ENCODE data around the gene CBL.
"Not testable (repeated sequence)": the region's sequence is repeated elsewhere in the genome, so short reads cannot be mapped to it uniquely, and the experiment has no call there.

CBL gene

DNA sequence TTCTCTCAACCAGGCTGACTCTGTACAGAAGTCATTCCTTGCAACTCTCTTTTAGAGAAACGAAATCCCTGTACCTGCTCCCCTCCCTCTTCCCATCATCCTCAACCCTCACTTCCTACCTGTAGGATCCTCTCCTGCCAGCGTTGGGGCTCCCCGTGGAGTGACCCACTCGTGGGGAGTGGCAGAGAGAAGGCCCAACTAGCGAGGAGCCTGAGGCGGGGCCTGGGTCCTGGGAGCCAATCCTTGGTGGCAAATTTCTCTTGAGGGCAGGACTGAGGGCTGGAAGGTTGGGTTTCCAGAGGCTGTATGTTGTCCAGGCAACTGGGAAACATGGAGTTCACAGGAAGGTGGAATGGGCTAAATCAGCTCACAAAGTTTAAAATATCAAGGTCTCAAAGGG lies 10.5 kb upstream of the CBL start:
- peak; percentile 63 for DNase-seq (ENCODE audit: low read depth)
- H3K36me3 ChIP-seq (ENCODE audit: control insufficient read depth, insufficient read depth, low read length, severe bottlenecking), result no peaks in the 10 kb centered on the region
- H3K9me3 ChIP-seq (ENCODE audit: control insufficient read depth, low read length), result no peaks in the 10 kb centered on the region
- H3K4me3 ChIP-seq (ENCODE audit: low read length), result no peak overlapping the region
- no peak overlapping the region for H3K9ac ChIP-seq (ENCODE audit: low read length)
- no peaks in the 10 kb centered on the region for H3K4me1 ChIP-seq (ENCODE audit: control insufficient read depth, insufficient read depth, low read length)
- peaks cover 6% of the 10 kb centered on the region for H3K27me3 ChIP-seq (replicated peaks; ENCODE audit: control insufficient read depth, insufficient read depth, low read length)

GRCh38 chr11:119196833-119197483 lies 9.2 kb upstream of the CBL start:
- no peaks in the 10 kb centered on the region for H3K36me3 ChIP-seq (ENCODE audit: control insufficient read depth, insufficient read depth, low read length, severe bottlenecking)
- no peak overlapping the region for H3K4me3 ChIP-seq (ENCODE audit: low read length)
- DNase-seq (ENCODE audit: low read depth), result peak; percentile 94

DNA sequence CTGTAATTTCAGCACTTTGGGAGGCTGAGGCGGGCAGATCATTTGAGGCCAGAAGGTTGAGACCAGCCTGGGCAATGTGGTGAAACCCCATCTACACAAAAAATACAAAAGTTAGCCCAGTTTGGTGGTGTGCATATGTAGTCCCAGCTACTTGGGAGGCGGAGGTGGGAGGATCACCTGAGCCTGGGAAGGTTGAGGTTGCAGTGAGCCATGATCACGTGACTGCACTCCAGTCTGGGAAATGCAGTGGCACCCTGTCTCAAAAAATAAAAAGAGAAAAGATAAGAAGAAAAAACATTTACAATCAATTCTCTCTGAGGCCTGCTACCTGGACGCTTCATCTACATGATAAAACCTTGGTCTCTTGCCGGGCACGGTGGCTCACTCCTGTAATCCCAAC lies 7.2 kb upstream of the CBL start:
- Histone ChIP-seq H3K4me3 (ENCODE audit: low read length) (no peak overlapping the region), H3K9me3 (ENCODE audit: control insufficient read depth, low read length) (no peaks in the 10 kb centered on the region)
- DNase-seq (ENCODE audit: low read depth), result no peak

More at GRCh38 chr11:119196833-119197483, 9.2 kb upstream of the CBL start:
- H3K27me3 ChIP-seq (replicated peaks; ENCODE audit: control insufficient read depth, insufficient read depth, low read length), result peaks cover 6% of the 10 kb centered on the region
- no peaks in the 10 kb centered on the region for H3K4me1 ChIP-seq (ENCODE audit: control insufficient read depth, insufficient read depth, low read length)
- no peak overlapping the region for H3K9ac ChIP-seq (ENCODE audit: low read length)
- H3K9me3 ChIP-seq (ENCODE audit: control insufficient read depth, low read length), result no peaks in the 10 kb centered on the region

GRCh38 chr11:119201236-119201635 lies 4.9 kb upstream of the CBL start:
- H3K4me1 ChIP-seq (ENCODE audit: control insufficient read depth, insufficient read depth, low read length); DNase-seq (ENCODE audit: low read depth); H3K9ac ChIP-seq (ENCODE audit: low read length): not testable (repeated sequence)

More for the DNA sequence above, 7.2 kb upstream of the CBL start:
- no peaks in the 10 kb centered on the region for H3K36me3 ChIP-seq (ENCODE audit: control insufficient read depth, insufficient read depth, low read length, severe bottlenecking)
- no peak overlapping the region for H3K9ac ChIP-seq (ENCODE audit: low read length)
- H3K4me1 ChIP-seq (ENCODE audit: control insufficient read depth, insufficient read depth, low read length), result no peaks in the 10 kb centered on the region
- peaks cover 6% of the 10 kb centered on the region for H3K27me3 ChIP-seq (replicated peaks; ENCODE audit: control insufficient read depth, insufficient read depth, low read length)

GRCh38 chr11:119202554-119202953 lies 3.6 kb upstream of the CBL start:
- H3K9me3 ChIP-seq (ENCODE audit: control insufficient read depth, low read length), result no peaks in the 10 kb centered on the region
- no peak overlapping the region for H3K9ac ChIP-seq (ENCODE audit: low read length)
- DNase-seq (ENCODE audit: low read depth), result no peak
- peaks cover 10% of the 10 kb centered on the region for H3K4me1 ChIP-seq (ENCODE audit: control insufficient read depth, insufficient read depth, low read length)
- no peaks in the 10 kb centered on the region for H3K27me3 ChIP-seq (replicated peaks; ENCODE audit: control insufficient read depth, insufficient read depth, low read length)
- no peaks in the 10 kb centered on the region for H3K36me3 ChIP-seq (ENCODE audit: control insufficient read depth, insufficient read depth, low read length, severe bottlenecking)
- H3K4me3 ChIP-seq (ENCODE audit: low read length), result no peak overlapping the region

More at GRCh38 chr11:119201236-119201635, 4.9 kb upstream of the CBL start:
- H3K36me3 ChIP-seq (ENCODE audit: control insufficient read depth, insufficient read depth, low read length, severe bottlenecking); H3K9me3 ChIP-seq (ENCODE audit: control insufficient read depth, low read length); H3K27me3 ChIP-seq (replicated peaks; ENCODE audit: control insufficient read depth, insufficient read depth, low read length); H3K4me3 ChIP-seq (ENCODE audit: low read length): not testable (repeated sequence)

- DNase-seq (ENCODE audit: low read depth), result no peak
- peaks cover 17% of the 10 kb centered on the region for H3K4me1 ChIP-seq (ENCODE audit: control insufficient read depth, insufficient read depth, low read length)
- H3K4me3 ChIP-seq (ENCODE audit: low read length), result no peak overlapping the region
- no peaks in the 10 kb centered on the region for H3K36me3 ChIP-seq (ENCODE audit: control insufficient read depth, insufficient read depth, low read length, severe bottlenecking)
- H3K27me3 ChIP-seq (replicated peaks; ENCODE audit: control insufficient read depth, insufficient read depth, low read length), result no peaks in the 10 kb centered on the region
- no peak overlapping the region for H3K9ac ChIP-seq (ENCODE audit: low read length)
- no peaks in the 10 kb centered on the region for H3K9me3 ChIP-seq (ENCODE audit: control insufficient read depth, low read length)
These were observed 2.1 kb upstream of the CBL start for GRCh38 chr11:119204066-119204465.

GRCh38 chr11:119205080-119205479 lies 1.1 kb upstream of the CBL start:
- H3K4me1 ChIP-seq (ENCODE audit: control insufficient read depth, insufficient read depth, low read length), result peaks cover 17% of the 10 kb centered on the region
- H3K4me3 ChIP-seq (ENCODE audit: low read length), result peak overlapping the region; percentile 97
- H3K36me3 ChIP-seq (ENCODE audit: control insufficient read depth, insufficient read depth, low read length, severe bottlenecking), result no peaks in the 10 kb centered on the region
- no peaks in the 10 kb centered on the region for H3K27me3 ChIP-seq (replicated peaks; ENCODE audit: control insufficient read depth, insufficient read depth, low read length)
- peak overlapping the region; percentile 90 for H3K9ac ChIP-seq (ENCODE audit: low read length)
- no peak for DNase-seq (ENCODE audit: low read depth)
- H3K9me3 ChIP-seq (ENCODE audit: control insufficient read depth, low read length), result no peaks in the 10 kb centered on the region

DNA sequence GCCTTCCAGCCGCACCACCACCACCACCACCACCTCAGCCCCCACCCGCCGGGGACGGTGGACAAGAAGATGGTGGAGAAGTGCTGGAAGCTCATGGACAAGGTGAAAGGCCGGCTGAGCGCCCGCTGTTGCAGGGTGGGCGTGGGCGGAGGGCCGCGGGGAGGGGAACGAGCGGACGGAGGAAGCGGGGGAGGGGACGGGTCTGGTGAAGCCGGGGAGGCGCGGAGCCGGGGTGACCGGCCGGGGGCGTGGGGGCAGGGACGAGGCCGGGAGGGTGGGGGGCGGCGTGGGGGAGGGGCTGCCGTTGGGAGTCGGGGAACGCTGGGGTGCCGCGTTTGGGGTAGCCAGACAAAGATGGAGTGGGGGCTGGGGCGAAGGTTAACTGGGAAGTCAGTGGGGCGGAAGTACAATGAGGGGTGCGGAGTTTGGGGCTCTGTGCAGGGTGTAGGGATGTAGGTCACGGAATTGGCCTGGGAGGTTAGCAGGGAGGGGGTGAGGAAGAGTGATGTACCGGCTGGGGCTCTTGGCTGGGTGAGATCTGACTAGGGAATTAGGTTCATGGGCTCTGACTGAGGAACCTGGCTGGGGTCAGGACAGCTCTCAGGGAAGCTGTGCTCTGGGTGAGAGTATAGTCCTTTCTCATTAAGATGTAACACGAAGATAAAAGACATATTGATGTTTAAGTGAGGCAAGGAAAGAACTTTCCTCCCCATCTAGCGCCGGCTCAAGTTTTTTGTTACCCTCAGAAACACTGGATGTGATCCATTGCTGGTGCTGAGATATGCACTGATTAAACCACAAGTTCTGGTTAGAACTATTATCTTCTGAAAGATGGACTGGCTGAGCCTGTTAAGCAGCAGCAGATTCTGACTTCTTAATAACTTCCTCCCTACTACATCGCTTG lies 624 bp downstream of the CBL start:
- Histone ChIP-seq H3K4me3 (ENCODE audit: low read length) (peak overlapping the region; percentile 97), H3K36me3 (ENCODE audit: control insufficient read depth, insufficient read depth, low read length, severe bottlenecking) (no peaks in the 10 kb centered on the region), H3K9ac (ENCODE audit: low read length) (peak overlapping the region; percentile 90), H3K4me1 (ENCODE audit: control insufficient read depth, insufficient read depth, low read length) (peaks cover 17% of the 10 kb centered on the region), H3K9me3 (ENCODE audit: control insufficient read depth, low read length) (no peaks in the 10 kb centered on the region), H3K27me3 (replicated peaks; ENCODE audit: control insufficient read depth, insufficient read depth, low read length) (no peaks in the 10 kb centered on the region)
- DNase-seq (ENCODE audit: low read depth), result peak; percentile 72

DNA sequence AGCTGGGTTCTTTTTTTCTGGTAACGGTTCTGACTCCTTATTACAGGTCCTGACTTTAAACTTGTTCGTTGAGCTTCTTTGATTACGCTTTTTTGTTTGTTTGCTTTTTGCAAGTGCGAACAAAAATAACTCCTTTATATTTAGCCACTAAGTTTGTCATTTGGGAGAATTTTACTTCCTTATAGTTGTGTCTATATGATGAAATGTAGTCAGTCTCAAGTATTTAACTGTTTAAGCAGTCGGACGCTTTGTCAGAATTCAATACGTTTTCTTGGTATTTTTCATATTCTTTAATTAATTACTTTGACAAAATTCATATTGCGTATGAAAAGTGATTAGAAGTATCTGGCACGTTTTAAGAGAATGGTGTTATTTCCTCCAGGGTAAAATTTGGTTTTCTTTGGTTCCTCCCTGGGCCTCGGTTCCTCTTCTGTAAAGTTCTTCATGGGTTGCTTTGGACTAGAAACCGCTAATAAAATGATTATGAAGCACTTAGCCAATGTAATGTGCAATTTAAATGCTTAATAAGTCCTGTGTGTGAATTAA lies 1.3 kb downstream of the CBL start:
- DNase-seq (ENCODE audit: low read depth), result no peak
- Histone ChIP-seq H3K27me3 (replicated peaks; ENCODE audit: control insufficient read depth, insufficient read depth, low read length) (no peaks in the 10 kb centered on the region), H3K9ac (ENCODE audit: low read length) (peak overlapping the region; percentile 86), H3K36me3 (ENCODE audit: control insufficient read depth, insufficient read depth, low read length, severe bottlenecking) (no peaks in the 10 kb centered on the region), H3K4me3 (ENCODE audit: low read length) (peak overlapping the region; percentile 97), H3K9me3 (ENCODE audit: control insufficient read depth, low read length) (no peaks in the 10 kb centered on the region), H3K4me1 (ENCODE audit: control insufficient read depth, insufficient read depth, low read length) (peaks cover 17% of the 10 kb centered on the region)

DNA sequence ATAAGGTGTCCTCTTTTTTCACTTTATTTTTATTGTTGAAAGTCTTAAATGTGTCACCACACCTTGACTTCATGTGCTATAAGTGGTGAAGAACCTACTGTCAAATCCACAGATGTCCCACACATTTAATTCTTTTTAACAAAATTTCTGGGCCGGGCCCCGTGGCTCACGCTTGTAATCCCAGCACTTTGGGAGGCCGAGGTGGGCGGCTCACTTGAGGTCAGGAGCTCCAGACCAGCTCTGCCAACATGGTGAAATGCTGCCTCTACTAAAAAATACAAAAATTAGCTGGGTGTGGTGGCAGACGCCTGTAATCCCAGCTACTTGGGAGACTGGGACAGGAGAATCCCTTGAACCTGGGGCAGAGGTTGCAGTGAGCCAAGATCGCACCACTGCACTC lies 3.0 kb downstream of the CBL start:
- no peaks in the 10 kb centered on the region for H3K36me3 ChIP-seq (ENCODE audit: control insufficient read depth, insufficient read depth, low read length, severe bottlenecking)
- no peaks in the 10 kb centered on the region for H3K27me3 ChIP-seq (replicated peaks; ENCODE audit: control insufficient read depth, insufficient read depth, low read length)
- H3K4me3 ChIP-seq (ENCODE audit: low read length), result no peak overlapping the region
- no peaks in the 10 kb centered on the region for H3K9me3 ChIP-seq (ENCODE audit: control insufficient read depth, low read length)
- no peak for DNase-seq (ENCODE audit: low read depth)
- no peak overlapping the region for H3K9ac ChIP-seq (ENCODE audit: low read length)
- H3K4me1 ChIP-seq (ENCODE audit: control insufficient read depth, insufficient read depth, low read length), result peaks cover 17% of the 10 kb centered on the region

- no peaks in the 10 kb centered on the region for H3K9me3 ChIP-seq (ENCODE audit: control insufficient read depth, low read length)
- no peak overlapping the region for H3K9ac ChIP-seq (ENCODE audit: low read length)
- H3K36me3 ChIP-seq (ENCODE audit: control insufficient read depth, insufficient read depth, low read length, severe bottlenecking), result no peaks in the 10 kb centered on the region
- peaks cover 17% of the 10 kb centered on the region for H3K4me1 ChIP-seq (ENCODE audit: control insufficient read depth, insufficient read depth, low read length)
- no peak overlapping the region for H3K4me3 ChIP-seq (ENCODE audit: low read length)
- DNase-seq (ENCODE audit: low read depth), result no peak
- no peaks in the 10 kb centered on the region for H3K27me3 ChIP-seq (replicated peaks; ENCODE audit: control insufficient read depth, insufficient read depth, low read length)
These were observed 3.9 kb downstream of the CBL start for GRCh38 chr11:119210050-119210449.

All from adipocyte (in vitro differentiated cells).